Lower lobe of right lung (tissue), 2 donors: ENCODE data around the gene DYNLT3. TPM values are rescaled to one million over a fixed set of nuclear protein-coding genes. Genes with fewer than 3 reads are reported as not detected.

Experiments used
- ATAC-seq, 2 donors: fragments of 200-7000 bp; cut with Tn5 transposase; one replicate each; pipeline ENCODE4 v1.9.1; 2020 to 2022; ENCODE audit warnings: mild to moderate bottlenecking in 2 of 2, moderate library complexity in 2 of 2
- DNase-seq: peaks from one replicate; pipeline ENCODE4 v3.0.0-alpha.2; 2020
- H3K27ac ChIP-seq: fragments of 200-600 bp; one replicate; pipeline ENCODE4 v1.8.0; 2022
- H3K27me3 ChIP-seq: fragments of 200-600 bp; one replicate; pipeline ENCODE4 v1.8.0; 2022; ENCODE audit warnings: low read depth
- H3K36me3 ChIP-seq: fragments of 200-600 bp; one replicate; pipeline ENCODE4 v1.8.0; 2022; ENCODE audit warnings: mild to moderate bottlenecking
- H3K4me1 ChIP-seq: fragments of 200-600 bp; one replicate; pipeline ENCODE4 v1.8.0; 2022
- H3K4me3 ChIP-seq: fragments of 200-600 bp; one replicate; pipeline ENCODE4 v1.8.0; 2022; ENCODE audit warnings: mild to moderate bottlenecking
- H3K9me3 ChIP-seq: fragments of 200-600 bp; one replicate; pipeline ENCODE4 v1.8.0; 2022
- intact Hi-C: fragments of 100-400 bp; cut with DNase I; formaldehyde crosslinking; loops from one replicate; pipeline ENCODE4 v1.11.0; 2022
- long read RNA-seq: library from polyadenylated mRNA; unstranded; transcript quantifications from one replicate; pipeline ENCODE4 v2.0.0, GENCODE V29; 2021
- total RNA-seq: library from RNA; stranded (reverse); fragmentation: NEBNext Ultra II Directional; extraction: Animal tissue kit (Norgen Biotek cat#: 25700); gene quantifications from one replicate; pipeline ENCODE4 v1.2.1, GENCODE V29; 2021
- TF ChIP-seq, protein P1 (sequence below): fragments of 200-600 bp; IDR thresholded peaks from one replicate; pipeline ENCODE4 v1.8.0; 2022; ENCODE audit warnings: antibody characterized with exemption, mild to moderate bottlenecking
- donor health status: DM: no; HTN: yes; CAD: no; lungs with severe emphysema.

The DYNLT3 gene, protein sequence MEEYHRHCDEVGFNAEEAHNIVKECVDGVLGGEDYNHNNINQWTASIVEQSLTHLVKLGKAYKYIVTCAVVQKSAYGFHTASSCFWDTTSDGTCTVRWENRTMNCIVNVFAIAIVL
- 27.2 TPM for total RNA-seq
- long read RNA-seq, transcript DYNLT3-201 (5 exons, 2,217 nt), result major isoform, 46 of 47 reads
- long read RNA-seq, partial matches to known transcripts, result 1 of 47 reads
- long read RNA-seq, other reads (novel, unspliced or antisense), result 0 of 47 reads

DNA sequence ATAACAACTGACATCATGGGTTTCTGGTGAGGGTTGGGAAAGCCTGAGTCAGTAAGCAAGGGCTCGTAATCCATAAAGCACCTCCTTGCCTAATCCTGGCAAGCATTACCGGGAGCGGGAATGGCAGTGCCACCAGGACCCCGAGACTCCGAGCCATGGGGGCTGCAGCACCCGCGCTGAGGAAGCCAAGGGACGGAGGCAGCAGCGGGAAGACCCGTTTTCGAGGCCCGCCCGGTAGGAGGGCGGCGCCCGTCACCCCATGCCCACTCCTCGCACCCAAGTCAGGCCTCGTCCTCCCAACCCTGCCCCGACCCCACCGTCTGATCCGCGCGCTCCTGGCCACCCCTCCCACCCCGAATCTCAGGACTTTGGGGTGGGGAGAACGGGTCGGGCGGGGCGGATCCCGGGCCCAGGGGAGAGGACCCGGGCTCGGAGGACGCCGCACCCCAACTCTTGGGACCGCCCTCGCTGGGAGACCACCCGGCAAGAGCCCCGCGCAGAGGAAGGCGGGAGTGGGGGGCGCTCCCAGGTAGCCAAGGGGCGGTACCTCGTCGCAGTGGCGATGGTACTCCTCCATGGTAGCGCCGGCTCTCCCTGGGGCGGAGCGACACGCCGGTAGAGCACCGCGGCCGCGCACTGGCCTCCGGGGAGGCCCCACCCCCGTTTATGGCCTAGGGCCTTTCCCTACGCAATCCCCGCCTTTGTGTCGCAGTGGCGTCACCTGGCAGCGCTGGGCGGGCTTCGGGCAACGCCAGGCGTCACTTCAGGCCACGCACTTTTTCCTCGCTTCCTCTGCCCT is at the start of gene DYNLT3:
TSS of gene DYNLT3 (minus strand) at position 638 of the 799 bp plus-strand sequence. CDS start at position 577, 61 bp downstream.
- Histone ChIP-seq H3K27ac (peak within 1 kb of the TSS; percentile 83), H3K4me1 (peaks cover 8% of the 10 kb centered on the region), H3K27me3 (no peaks in the 10 kb centered on the region), H3K4me3 (peak within 1 kb of the TSS; percentile 69), H3K36me3 (no peaks in the 10 kb centered on the region), H3K9me3 (no peaks in the 10 kb centered on the region)
- intact Hi-C loops, result no loop called here
- DNase-seq (peak; percentile 90), ATAC-seq (peak; percentile 100)
- TF ChIP-seq, protein P1, sequence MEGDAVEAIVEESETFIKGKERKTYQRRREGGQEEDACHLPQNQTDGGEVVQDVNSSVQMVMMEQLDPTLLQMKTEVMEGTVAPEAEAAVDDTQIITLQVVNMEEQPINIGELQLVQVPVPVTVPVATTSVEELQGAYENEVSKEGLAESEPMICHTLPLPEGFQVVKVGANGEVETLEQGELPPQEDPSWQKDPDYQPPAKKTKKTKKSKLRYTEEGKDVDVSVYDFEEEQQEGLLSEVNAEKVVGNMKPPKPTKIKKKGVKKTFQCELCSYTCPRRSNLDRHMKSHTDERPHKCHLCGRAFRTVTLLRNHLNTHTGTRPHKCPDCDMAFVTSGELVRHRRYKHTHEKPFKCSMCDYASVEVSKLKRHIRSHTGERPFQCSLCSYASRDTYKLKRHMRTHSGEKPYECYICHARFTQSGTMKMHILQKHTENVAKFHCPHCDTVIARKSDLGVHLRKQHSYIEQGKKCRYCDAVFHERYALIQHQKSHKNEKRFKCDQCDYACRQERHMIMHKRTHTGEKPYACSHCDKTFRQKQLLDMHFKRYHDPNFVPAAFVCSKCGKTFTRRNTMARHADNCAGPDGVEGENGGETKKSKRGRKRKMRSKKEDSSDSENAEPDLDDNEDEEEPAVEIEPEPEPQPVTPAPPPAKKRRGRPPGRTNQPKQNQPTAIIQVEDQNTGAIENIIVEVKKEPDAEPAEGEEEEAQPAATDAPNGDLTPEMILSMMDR, result no peak

DNA sequence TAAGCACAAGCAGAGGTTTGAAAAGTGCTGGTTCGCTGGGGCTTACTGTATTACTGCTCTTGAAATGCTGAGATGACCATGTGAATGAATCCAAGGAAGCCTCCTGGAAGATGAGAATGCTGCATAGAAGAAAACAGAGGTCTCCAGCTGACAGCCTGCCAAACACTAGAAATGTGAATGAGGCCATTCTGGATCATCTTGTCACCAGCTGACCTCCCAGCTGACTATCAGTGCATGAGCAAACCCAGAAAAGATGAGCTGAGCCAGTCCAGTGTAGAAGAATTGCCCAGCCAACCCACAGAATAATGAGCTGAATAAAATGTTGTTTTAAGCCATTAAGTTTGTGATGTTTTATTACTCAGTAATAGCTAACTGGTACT is 49.1 kb upstream of the DYNLT3 start:
- intact Hi-C loops, result no loop called here
- TF ChIP-seq, protein P1, result no peak
- no peak for ATAC-seq
- Histone ChIP-seq H3K4me3 (no peak overlapping the region), H3K36me3 (no peaks in the 10 kb centered on the region), H3K27me3 (no peaks in the 10 kb centered on the region), H3K27ac (no peak overlapping the region), H3K9me3 (no peaks in the 10 kb centered on the region), H3K4me1 (no peaks in the 10 kb centered on the region)
- DNase-seq, result no peak

DNA sequence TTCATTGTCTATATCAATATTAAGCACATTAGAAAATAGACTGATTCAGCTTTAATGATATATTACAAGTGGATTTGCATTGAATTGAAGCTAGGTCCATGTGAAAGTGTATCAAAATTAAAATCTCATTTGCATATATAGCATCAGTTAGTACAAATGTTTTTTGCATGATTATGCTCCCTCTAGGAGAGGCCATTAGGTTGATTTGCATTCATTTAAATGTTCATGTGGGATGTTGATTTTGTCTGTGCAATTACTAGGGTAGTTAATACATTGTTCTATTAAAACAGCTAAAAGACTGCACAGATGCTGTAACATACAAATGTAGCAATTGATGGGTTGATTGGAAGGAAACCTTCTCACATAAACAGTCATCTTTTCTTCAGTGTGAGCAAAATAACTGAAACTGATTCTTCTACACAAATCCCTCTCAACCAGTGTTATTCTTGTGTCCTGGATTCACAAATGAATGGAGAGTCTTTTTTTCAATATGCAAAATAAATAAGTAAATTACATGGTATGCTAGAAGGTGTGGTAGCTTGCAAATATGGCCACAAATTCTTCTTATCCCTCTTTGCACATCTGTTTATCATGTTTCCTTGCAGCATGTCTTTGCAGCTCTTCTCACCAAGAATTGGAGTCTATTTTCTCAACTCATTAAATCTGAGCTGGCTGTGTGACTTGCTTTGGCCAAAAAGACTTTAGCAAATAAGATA is 48.6 kb upstream of the DYNLT3 start:
- Histone ChIP-seq H3K4me1 (no peaks in the 10 kb centered on the region), H3K27me3 (no peaks in the 10 kb centered on the region), H3K4me3 (no peak overlapping the region), H3K9me3 (no peaks in the 10 kb centered on the region), H3K36me3 (no peaks in the 10 kb centered on the region), H3K27ac (no peak overlapping the region)
- intact Hi-C loops, result no loop called here
- TF ChIP-seq, protein P1, result no peak
- no peak for ATAC-seq
- no peak for DNase-seq

DNA sequence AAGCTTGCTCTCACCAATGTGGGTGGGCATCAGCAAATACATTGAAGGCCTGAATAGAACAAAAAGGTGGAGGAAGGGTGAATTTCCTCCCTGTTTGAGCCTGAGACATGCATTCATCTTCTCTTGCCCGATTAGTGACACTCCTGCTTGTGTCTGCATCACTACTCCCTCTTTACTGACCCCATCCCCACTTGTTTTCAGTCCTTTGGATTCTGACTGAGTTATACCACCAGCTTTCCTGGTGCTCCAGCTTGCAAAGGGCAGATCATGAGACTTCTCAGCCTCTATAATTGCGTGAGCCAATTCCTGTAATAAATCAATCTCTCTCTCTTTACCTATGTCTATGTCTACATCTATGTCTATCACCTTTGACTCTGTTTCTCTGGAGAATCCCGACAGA is 47.4 kb upstream of the DYNLT3 start:
- Histone ChIP-seq H3K9me3 (no peaks in the 10 kb centered on the region), H3K4me1 (no peaks in the 10 kb centered on the region), H3K36me3 (no peaks in the 10 kb centered on the region), H3K27me3 (no peaks in the 10 kb centered on the region), H3K27ac (no peak overlapping the region), H3K4me3 (no peak overlapping the region)
- TF ChIP-seq, protein P1, result no peak
- DNase-seq (no peak), ATAC-seq (no peak)
- intact Hi-C loops, result no loop called here

DNA sequence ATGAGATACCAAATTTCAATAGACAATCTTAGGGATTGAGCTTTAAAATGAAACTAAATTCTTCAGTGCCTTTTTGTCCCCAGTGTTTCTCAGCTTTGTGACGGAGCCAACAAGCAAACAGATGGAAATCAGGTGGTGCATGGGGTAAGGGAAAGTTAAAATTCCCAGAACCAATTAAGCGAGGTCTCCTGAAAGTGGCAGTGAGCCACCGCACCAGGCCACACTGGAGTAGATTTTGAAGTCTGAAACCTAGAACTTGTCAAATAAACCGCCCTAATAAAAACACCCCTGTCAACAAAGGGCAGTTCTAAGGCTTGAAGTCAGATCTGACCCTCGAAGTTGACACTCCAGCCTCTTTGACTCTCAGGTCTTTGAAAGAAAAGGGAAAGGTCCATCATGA is 40.6 kb upstream of the DYNLT3 start:
- Histone ChIP-seq H3K9me3 (no peaks in the 10 kb centered on the region), H3K27me3 (no peaks in the 10 kb centered on the region), H3K36me3 (no peaks in the 10 kb centered on the region), H3K4me1 (no peaks in the 10 kb centered on the region), H3K27ac (no peak overlapping the region), H3K4me3 (no peak overlapping the region)
- ATAC-seq (no peak), DNase-seq (no peak)
- TF ChIP-seq, protein P1, result no peak
- intact Hi-C loops, result no loop called here
